Lower leg skin (tissue), 3 donors: ENCODE data around the gene ZYG11B.

Experiments
- CTCF ChIP-seq, 3 donors: fragments of 450-650 bp; IDR thresholded peaks; one replicate each; pipeline ENCODE4 v1.5.1; 2016; ENCODE audit warnings: antibody characterized with exemption in 3 of 3, mild to moderate bottlenecking in 3 of 3, moderate library complexity in 2 of 3
- POLR2A ChIP-seq, 2 donors: fragments of 450-650 bp; IDR thresholded peaks; one replicate each; pipeline ENCODE4 v1.6.1; 2016 to 2017; ENCODE audit warnings: antibody characterized with exemption in 2 of 2, mild to moderate bottlenecking in 1 of 2, moderate library complexity in 1 of 2

GRCh38 chr1:52738893-52739292, 12.6 kb downstream of the ZYG11B start:
- TF ChIP-seq CTCF (IDR thresholded peaks at IDR 0.05) (no peak), POLR2A (IDR thresholded peaks at IDR 0.05) (no peak)
